Neural cell (in vitro differentiated cells): ENCODE measurements around the gene SOX18. TPM values are rescaled to one million over a fixed set of nuclear protein-coding genes. Genes with fewer than 3 reads are reported as not detected.

Experiments used
- H2AFZ ChIP-seq: fragments of 200-600, 300-800 bp; sonication (generic), shearing (Covaris generic); 2 replicates; pipeline ENCODE4 v1.6.0; 2014; ENCODE audit warnings: low read depth, mild to moderate bottlenecking, antibody characterized with exemption, low read length, moderate library complexity
- H3F3A ChIP-seq: fragments of 200-600 bp; shearing (Covaris generic); 2 replicates; pipeline ENCODE4 v1.6.1; 2016; ENCODE audit warnings: mild to moderate bottlenecking, moderate library complexity, mixed read lengths, antibody characterized with exemption, low read length; ENCODE audit not compliant: insufficient read depth, poor library complexity, severe bottlenecking
- H3K27ac ChIP-seq: fragments of 200-600, 300-800 bp; sonication (generic), shearing (Covaris generic); 2 replicates; pipeline ENCODE4 v1.5.1; 2014; ENCODE audit warnings: mild to moderate bottlenecking, low read length, moderate library complexity
- H3K27me3 ChIP-seq: fragments of 300-800, 200-600 bp; sonication (generic), shearing (Covaris generic); 2 replicates; pipeline ENCODE4 v1.6.0; 2014; ENCODE audit warnings: mild to moderate bottlenecking, low read depth, low read length, moderate library complexity; ENCODE audit not compliant: insufficient read depth
- H3K36me3 ChIP-seq: fragments of 300-800, 200-600 bp; sonication (generic), shearing (Covaris generic); 2 replicates; pipeline ENCODE4 v1.5.1; 2014; ENCODE audit warnings: mild to moderate bottlenecking, antibody characterized with exemption, low read length, moderate library complexity; ENCODE audit not compliant: insufficient read depth
- H3K4me2 ChIP-seq: fragments of 300-800, 200-600 bp; sonication (generic), shearing (Covaris generic); 2 replicates; pipeline ENCODE4 v1.6.0; 2014; ENCODE audit warnings: mild to moderate bottlenecking, low read length
- H3K4me3 ChIP-seq: fragments of 300-800, 200-600 bp; sonication (generic), shearing (Covaris generic); 2 replicates; pipeline ENCODE4 v1.5.1; 2014; ENCODE audit warnings: mild to moderate bottlenecking, low read length, moderate library complexity
- H3K79me2 ChIP-seq: fragments of 200-600 bp; shearing (Covaris generic); replicated peaks from 2 replicates; pipeline ENCODE4 v1.6.0; 2014; ENCODE audit warnings: mild to moderate bottlenecking, low read length, moderate library complexity; ENCODE audit not compliant: insufficient read depth
- H3K9ac ChIP-seq: fragments of 300-800, 200-600 bp; sonication (generic), shearing (Covaris generic); 2 replicates; pipeline ENCODE4 v1.6.1; 2016; ENCODE audit warnings: mild to moderate bottlenecking, low read length, mixed read lengths
- H3K9me2 ChIP-seq: fragments of 200-600 bp; shearing (Covaris generic); 2 replicates; pipeline ENCODE4 v1.6.1; 2016; ENCODE audit warnings: mild to moderate bottlenecking, low read length, mixed read lengths; ENCODE audit not compliant: insufficient read depth
- H3K9me3 ChIP-seq: fragments of 200-600, 300-800 bp; sonication (generic), shearing (Covaris generic); 2 replicates; pipeline ENCODE4 v1.6.1; 2016; ENCODE audit warnings: mild to moderate bottlenecking, mixed run types, low read length, moderate library complexity, mixed read lengths
- H4K20me1 ChIP-seq: fragments of 200-600 bp; shearing (Covaris generic); 2 replicates; pipeline ENCODE4 v1.6.1; 2016; ENCODE audit warnings: mild to moderate bottlenecking, mixed run types; ENCODE audit not compliant: insufficient read depth
- CTCF ChIP-seq: fragments of 450-650 bp; IDR thresholded peaks from 2 replicates; pipeline ENCODE4 v1.5.1; 2014; ENCODE audit warnings: antibody characterized with exemption, mild to moderate bottlenecking, moderate library complexity; ENCODE audit not compliant: poor library complexity, severe bottlenecking
- EP300 ChIP-seq: fragments of 450-650 bp; conservative IDR thresholded peaks from 2 replicates; pipeline ENCODE4 v1.6.1; 2014; ENCODE audit warnings: antibody characterized with exemption, mild to moderate bottlenecking, moderate library complexity; ENCODE audit not compliant: poor library complexity, severe bottlenecking
- EZH2 ChIP-seq: fragments of 200-600, 300-800 bp; shearing (Covaris generic), sonication (generic); IDR thresholded peaks from 2 replicates; pipeline ENCODE4 v1.6.1; 2014; ENCODE audit warnings: antibody characterized with exemption, low read length, borderline replicate concordance, mild to moderate bottlenecking; ENCODE audit not compliant: insufficient read depth, poor library complexity, severe bottlenecking
- MXI1 ChIP-seq: fragments of 450-650 bp; conservative IDR thresholded peaks from 2 replicates; pipeline ENCODE4 v1.6.1; 2014; ENCODE audit warnings: antibody characterized with exemption, mild to moderate bottlenecking; ENCODE audit not compliant: poor library complexity, severe bottlenecking
- POLR2AphosphoS5 ChIP-seq: IDR thresholded peaks from 2 replicates; pipeline ENCODE4 v1.6.1; 2012
- RAD21 ChIP-seq: fragments of 450-650 bp; conservative IDR thresholded peaks from 2 replicates; pipeline ENCODE4 v1.6.1; 2014; ENCODE audit warnings: antibody characterized with exemption, mild to moderate bottlenecking, moderate library complexity
- REST ChIP-seq: IDR thresholded peaks from 2 replicates; pipeline ENCODE4 v1.6.1; 2012; ENCODE audit warnings: borderline replicate concordance
- SMC3 ChIP-seq: fragments of 450-650 bp; conservative IDR thresholded peaks from 2 replicates; pipeline ENCODE4 v1.6.1; 2014; ENCODE audit warnings: antibody characterized with exemption, mild to moderate bottlenecking, moderate library complexity; ENCODE audit not compliant: poor library complexity
- TAF1 ChIP-seq: IDR thresholded peaks from 2 replicates; pipeline ENCODE4 v1.6.1; 2012; ENCODE audit warnings: low read depth
- polyA plus RNA-seq: library from polyadenylated mRNA; depleted of rRNA; stranded (reverse); fragments of >200 nt; gene quantifications from 2 replicates; pipeline ENCODE4 v1.2.3, GENCODE V29; 2014

SOX18 gene
- polyA plus RNA-seq, 1 donor from 2014 or later = 0.12 TPM

GRCh38 chr20:64024141-64024990, 25.1 kb downstream of the SOX18 start:
- Histone ChIP-seq H4K20me1 (no peaks in the 10 kb centered on the region), H3K27me3 (no peaks in the 10 kb centered on the region), H2AFZ (no peak overlapping the region), H3K9me2 (no peaks in the 10 kb centered on the region), H3K36me3 (peaks cover 8% of the 10 kb centered on the region), H3K27ac (no peak overlapping the region), H3F3A (no peaks in the 10 kb centered on the region), H3K4me2 (no peak overlapping the region), H3K9me3 (no peaks in the 10 kb centered on the region), H3K4me3 (no peak overlapping the region), H3K79me2 (no peaks in the 10 kb centered on the region), H3K9ac (no peak overlapping the region)
- TF ChIP-seq EZH2 = no peak
- TF ChIP-seq CTCF = no peak
- TF ChIP-seq MXI1 = no peak
- TF ChIP-seq SMC3 = no peak
- no peak for TF ChIP-seq RAD21
- no peak for TF ChIP-seq EP300
- TF ChIP-seq TAF1 = no peak
- TF ChIP-seq REST = no peak
- no peak for TF ChIP-seq POLR2AphosphoS5

- Histone ChIP-seq H3K27ac (no peak overlapping the region), H4K20me1 (no peaks in the 10 kb centered on the region), H3K36me3 (peaks cover 8% of the 10 kb centered on the region), H3K9ac (no peak overlapping the region), H3K79me2 (no peaks in the 10 kb centered on the region), H3K27me3 (no peaks in the 10 kb centered on the region), H2AFZ (no peak overlapping the region), H3F3A (no peaks in the 10 kb centered on the region), H3K9me2 (no peaks in the 10 kb centered on the region), H3K4me3 (no peak overlapping the region), H3K4me2 (no peak overlapping the region), H3K9me3 (no peaks in the 10 kb centered on the region)
- TF ChIP-seq TAF1 (no peak), REST (no peak), MXI1 (no peak), POLR2AphosphoS5 (no peak)
Observed at GRCh38 chr20:64023361-64024140, 25.9 kb downstream of the SOX18 start.
